ENCODE results near the gene TPPP. TPM values are rescaled to one million over a fixed set of nuclear protein-coding genes. Genes with fewer than 3 reads are reported as not detected.

The TPPP gene
- polyA plus RNA-seq, 1 donor (not counting 4 experiments of a cell fraction or from before 2014, with no cell fraction given), result 0.88 TPM

- DNase-seq (ENCODE audit: low read depth, low spot score) (no peak), FAIRE-seq (no peak)
- Histone ChIP-seq H3K36me3 (ENCODE audit: control insufficient read depth in 2 of 2, extremely low read depth in 1 of 2, insufficient read depth in 2 of 2, low read length in 2 of 2) (no peaks in the 10 kb centered on the region), H3K27ac (ENCODE audit: control insufficient read depth, insufficient read depth, low read length) (no peak overlapping the region), H3K4me3 (ENCODE audit: control insufficient read depth in 2 of 3, extremely low read depth in 1 of 3, insufficient read depth in 2 of 3, low read depth in 1 of 3, low read length in 3 of 3) (no peak overlapping the region), H3K4me1 (ENCODE audit: control insufficient read depth, extremely low read depth, insufficient read depth, low read length) (peaks cover 6% of the 10 kb centered on the region), H3K79me2 (ENCODE audit: control insufficient read depth, insufficient read depth, low read length) (peaks cover 23% of the 10 kb centered on the region), H3K4me2 (ENCODE audit: control insufficient read depth, extremely low read depth, insufficient read depth, low read depth, low read length) (no peak overlapping the region), H3K9me1 (ENCODE audit: control insufficient read depth, extremely low read depth, insufficient read depth, low read length) (no peaks in the 10 kb centered on the region), H2AFZ (ENCODE audit: control insufficient read depth, low read length) (no peak overlapping the region), H3K27me3 (ENCODE audit: control insufficient read depth, extremely low read depth, insufficient read depth, low read length) (no peaks in the 10 kb centered on the region), H3K9me3 (ENCODE audit: control insufficient read depth, low read depth, low read length) (no peaks in the 10 kb centered on the region), H3K9ac (ENCODE audit: control insufficient read depth, extremely low read depth, insufficient read depth, low read length) (no peak overlapping the region), H4K20me1 (ENCODE audit: control insufficient read depth, extremely low read depth, insufficient read depth, low read length) (no peaks in the 10 kb centered on the region)
- dilution Hi-C loops (cut with MboI; ENCODE audit: extremely low pct_ligation_motif_present, low sequenced_read_pairs), result no loop called here
- TF ChIP-seq CTCF (optimal IDR thresholded peaks at IDR 0.05 in 1 of 3, IDR thresholded peaks at IDR 0.05 in 1 of 3, conservative IDR thresholded peaks at IDR 0.05 in 1 of 3; ENCODE audit: extremely low read depth in 1 of 3, insufficient read depth in 2 of 3, low read length in 3 of 3), result no peak
- no peak for TF ChIP-seq EZH2 (IDR thresholded peaks at IDR 0.05; ENCODE audit: low read length)
Measured at GRCh38 chr5:610011-610743, 83.0 kb downstream of the TPPP start.

Other genes with a start within 250 kb of the TPPP start
- gene SLC9A3, start 168.9 kb downstream of the TPPP start, polyA plus RNA-seq, result 0.55 to 0.85 TPM (median 0.75 TPM) in 3 replicates
- 4.0 to 4.5 TPM (median 4.3 TPM) in 3 replicates for gene CEP72, start 81.0 kb downstream of the TPPP start, polyA plus RNA-seq
- gene ZDHHC11B, start 91.4 kb upstream of the TPPP start, polyA plus RNA-seq, result 0.14 to 0.18 TPM in 2 of 3 replicates, not detected in the other
- gene ZDHHC11, start 157.6 kb upstream of the TPPP start, polyA plus RNA-seq, result 0.29 to 0.62 TPM (median 0.33 TPM) in 3 replicates
- gene BRD9, start 199.4 kb upstream of the TPPP start, polyA plus RNA-seq, result 9.0 to 14.4 TPM (median 10.1 TPM) in 3 replicates
- gene TRIP13, start 199.5 kb upstream of the TPPP start, polyA plus RNA-seq, result 11.2 to 37.8 TPM (median 26.1 TPM) in 3 replicates

Measured in keratinocyte (primary cell).